Measurements from ENCODE around the gene IMPDH2. TPM values are rescaled to one million over a fixed set of nuclear protein-coding genes. Genes with fewer than 3 reads are reported as not detected.

IMPDH2 gene
- total RNA-seq, 2 experiments from 2014 or later = 295 to 360 TPM

- H3K4me1 ChIP-seq (ENCODE audit: insufficient read depth, low read length, poor library complexity, severe bottlenecking) = peaks cover 18% of the 10 kb centered on the region
- peaks cover 18% of the 10 kb centered on the region; the same call in 1 of the 2 replicates for H3K79me2 ChIP-seq (ENCODE audit: insufficient read depth, low read depth, low read length)
- ChIA-PET CTCF (ENCODE audit: unreplicated experiment) (no interaction called here), POLR2A (no interaction called here)
- no peaks in the 10 kb centered on the region for H3K9me2 ChIP-seq (ENCODE audit: insufficient read depth, low read length)
- peaks cover 5% of the 10 kb centered on the region; the same call in 1 of the 2 replicates for H3K36me3 ChIP-seq (ENCODE audit: insufficient read depth, low read length)
- no peak overlapping the region for H2AFZ ChIP-seq (ENCODE audit: low read length)
- no peak for TF ChIP-seq EZH2phosphoT487 (IDR thresholded peaks at IDR 0.05; ENCODE audit: borderline replicate concordance, low read depth, low read length)
- TF ChIP-seq, protein P1, sequence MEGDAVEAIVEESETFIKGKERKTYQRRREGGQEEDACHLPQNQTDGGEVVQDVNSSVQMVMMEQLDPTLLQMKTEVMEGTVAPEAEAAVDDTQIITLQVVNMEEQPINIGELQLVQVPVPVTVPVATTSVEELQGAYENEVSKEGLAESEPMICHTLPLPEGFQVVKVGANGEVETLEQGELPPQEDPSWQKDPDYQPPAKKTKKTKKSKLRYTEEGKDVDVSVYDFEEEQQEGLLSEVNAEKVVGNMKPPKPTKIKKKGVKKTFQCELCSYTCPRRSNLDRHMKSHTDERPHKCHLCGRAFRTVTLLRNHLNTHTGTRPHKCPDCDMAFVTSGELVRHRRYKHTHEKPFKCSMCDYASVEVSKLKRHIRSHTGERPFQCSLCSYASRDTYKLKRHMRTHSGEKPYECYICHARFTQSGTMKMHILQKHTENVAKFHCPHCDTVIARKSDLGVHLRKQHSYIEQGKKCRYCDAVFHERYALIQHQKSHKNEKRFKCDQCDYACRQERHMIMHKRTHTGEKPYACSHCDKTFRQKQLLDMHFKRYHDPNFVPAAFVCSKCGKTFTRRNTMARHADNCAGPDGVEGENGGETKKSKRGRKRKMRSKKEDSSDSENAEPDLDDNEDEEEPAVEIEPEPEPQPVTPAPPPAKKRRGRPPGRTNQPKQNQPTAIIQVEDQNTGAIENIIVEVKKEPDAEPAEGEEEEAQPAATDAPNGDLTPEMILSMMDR (conservative IDR thresholded peaks at IDR 0.05; ENCODE audit: low read length) = no peak
- H4K20me1 ChIP-seq (ENCODE audit: insufficient read depth, low read length) = peaks cover 9% of the 10 kb centered on the region; the same call in 1 of the 2 replicates
- no peak overlapping the region for H3K4me2 ChIP-seq (ENCODE audit: low read length)
- H3K4me3 ChIP-seq (ENCODE audit: low read depth, low read length, poor library complexity, severe bottlenecking) = no peak overlapping the region
- H3K9me3 ChIP-seq (ENCODE audit: low read length) = no peaks in the 10 kb centered on the region
- intact Hi-C loops (cut with micrococcal nuclease; ENCODE audit: unreplicated experiment) = loop anchor here (5.0 kb wide), 1 partner anchor 88 kb away; the partner anchor contains the start of gene QRICH1
- no TSS peak for BruUV-seq (replicated peaks)
- DNase-seq (ENCODE audit: low spot score) = no peak
- no peak overlapping the region for H3K27ac ChIP-seq (ENCODE audit: low read depth, low read length, poor library complexity, severe bottlenecking)
Observed at GRCh38 chr3:49004352-49005302, 24.6 kb downstream of the IMPDH2 start.

GRCh38 chr3:49001155-49001554, 28.0 kb downstream of the IMPDH2 start:
- Histone ChIP-seq H3K4me2 (ENCODE audit: low read length) (no peak overlapping the region), H3K4me1 (ENCODE audit: insufficient read depth, low read length, poor library complexity, severe bottlenecking) (peaks cover 2% of the 10 kb centered on the region), H4K20me1 (ENCODE audit: insufficient read depth, low read length) (no peaks in the 10 kb centered on the region), H3K9me2 (ENCODE audit: insufficient read depth, low read length) (no peaks in the 10 kb centered on the region), H3K27ac (ENCODE audit: low read depth, low read length, poor library complexity, severe bottlenecking) (no peak overlapping the region), H3K4me3 (ENCODE audit: low read depth, low read length, poor library complexity, severe bottlenecking) (no peak overlapping the region), H3K79me2 (ENCODE audit: insufficient read depth, low read depth, low read length) (no peaks in the 10 kb centered on the region), H3K9me3 (ENCODE audit: low read length) (no peaks in the 10 kb centered on the region), H3K36me3 (ENCODE audit: insufficient read depth, low read length) (no peaks in the 10 kb centered on the region), H2AFZ (ENCODE audit: low read length) (no peak overlapping the region)
- no peak for DNase-seq (ENCODE audit: low spot score)
- TF ChIP-seq EZH2phosphoT487 (IDR thresholded peaks at IDR 0.05; ENCODE audit: borderline replicate concordance, low read depth, low read length) = no peak
- TF ChIP-seq, protein P1 (conservative IDR thresholded peaks at IDR 0.05; ENCODE audit: low read length) = no peak
- no TSS peak for BruUV-seq (replicated peaks)
- ChIA-PET CTCF (ENCODE audit: unreplicated experiment) (interaction anchor here (0.6 kb wide), 1 partner anchor 108 kb away, joined by 3 read pairs; no protein-coding TSS in a partner anchor), POLR2A (no interaction called here)
- intact Hi-C loops (cut with micrococcal nuclease; ENCODE audit: unreplicated experiment) = no loop called here
